Measurements from ENCODE around the gene CPEB1.

The CPEB1 gene

GRCh38 chr15:82680200-82681102, 33.3 kb upstream of the CPEB1 start (continued):
- TF ChIP-seq REPIN1 (tag by site-specific recombination; IDR thresholded peaks at IDR 0.05; ENCODE audit: low read depth) = 0 out of 2 replicates have a peak, but pooled peaks have one; percentile 27
- peak; percentile 67; the same call in 1 of the 2 replicates for TF ChIP-seq KLF16 (tag by site-specific recombination; IDR thresholded peaks at IDR 0.05)
- no peak for TF ChIP-seq ZNF530 (tag by site-specific recombination; IDR thresholded peaks at IDR 0.05; ENCODE audit: low read depth)
- TF ChIP-seq ZNF148 (tag by site-specific recombination; IDR thresholded peaks at IDR 0.05; ENCODE audit: borderline replicate concordance) = no peak
- 0 out of 2 replicates have a peak, but pooled peaks have one; percentile 45 for TF ChIP-seq ZBTB7A (tag by site-specific recombination; IDR thresholded peaks at IDR 0.05; ENCODE audit: low read depth)
- peak; percentile 44 for TF ChIP-seq SP2 (tag by site-specific recombination; IDR thresholded peaks at IDR 0.05)
- TF ChIP-seq ZNF600 (tag by site-specific recombination; IDR thresholded peaks at IDR 0.05) = peak; percentile 76; the same call in 1 of the 2 replicates
- peak; percentile 95 for TF ChIP-seq SCRT2 (tag by site-specific recombination; IDR thresholded peaks at IDR 0.05)
- no peak; the same call in 1 of the 2 replicates for TF ChIP-seq SCRT1 (tag by site-specific recombination; IDR thresholded peaks at IDR 0.05; ENCODE audit: borderline replicate concordance)
- peak; percentile 71 for TF ChIP-seq KLF9 (tag by site-specific recombination; IDR thresholded peaks at IDR 0.05; ENCODE audit: low read depth)
- peak; percentile 49 for TF ChIP-seq ZNF629 (tag by site-specific recombination; IDR thresholded peaks at IDR 0.05)
- peak; percentile 94 for TF ChIP-seq ZNF692 (tag by site-specific recombination; IDR thresholded peaks at IDR 0.05)
- 0 out of 2 replicates have a peak, but pooled peaks have one; percentile 27 for TF ChIP-seq WT1 (tag by site-specific recombination; IDR thresholded peaks at IDR 0.05)
- peak; percentile 55; the same call in 1 of the 2 replicates for TF ChIP-seq CTCF (tag by site-specific recombination; IDR thresholded peaks at IDR 0.05)
- TF ChIP-seq ZIC2 (tag by site-specific recombination; IDR thresholded peaks at IDR 0.05) = peak; percentile 38; the same call in 1 of the 2 replicates
- no peak for TF ChIP-seq HOXD13 (CRISPR knock-in tag; IDR thresholded peaks at IDR 0.05; ENCODE audit: borderline replicate concordance)
- peak; percentile 65 for TF ChIP-seq ZBTB17 (tag by site-specific recombination; IDR thresholded peaks at IDR 0.05)
- peak; percentile 20; the same call in 1 of the 2 replicates for TF ChIP-seq KLF7 (tag by site-specific recombination; IDR thresholded peaks at IDR 0.05; ENCODE audit: borderline replicate concordance)
- peak; percentile 32 for TF ChIP-seq GLIS1 (tag by site-specific recombination; IDR thresholded peaks at IDR 0.05)
- no peak for TF ChIP-seq ZNF580 (tag by site-specific recombination; IDR thresholded peaks at IDR 0.05)
- TF ChIP-seq ZNF639 (tag by site-specific recombination; IDR thresholded peaks at IDR 0.05) = no peak
- no peak for TF ChIP-seq ZNF114 (tag by site-specific recombination; IDR thresholded peaks at IDR 0.05)
- peak; percentile 59 for TF ChIP-seq PRDM10 (tag by site-specific recombination; IDR thresholded peaks at IDR 0.05)
- TF ChIP-seq ZNF391 (tag by site-specific recombination; IDR thresholded peaks at IDR 0.05; ENCODE audit: borderline replicate concordance, low read depth) = no peak
- peak; percentile 92 for TF ChIP-seq ZBTB8A (tag by site-specific recombination; IDR thresholded peaks at IDR 0.05)
- peak; percentile 85 for TF ChIP-seq ZXDB (tag by site-specific recombination; IDR thresholded peaks at IDR 0.05)
- TF ChIP-seq ZNF670 (tag by site-specific recombination; IDR thresholded peaks at IDR 0.05; ENCODE audit: low read depth) = no peak
- TF ChIP-seq ZNF837 (tag by site-specific recombination; IDR thresholded peaks at IDR 0.05) = no peak

All from HEK293 (cell line).